ENCODE data around the gene CBY1.

Gene CBY1

GRCh38 chr22:38649841-38650522 lies 6.5 kb upstream of the CBY1 start:
- in situ Hi-C loops (cut with MboI; ENCODE audit: low sequenced_read_pairs), result no loop called here

DNA sequence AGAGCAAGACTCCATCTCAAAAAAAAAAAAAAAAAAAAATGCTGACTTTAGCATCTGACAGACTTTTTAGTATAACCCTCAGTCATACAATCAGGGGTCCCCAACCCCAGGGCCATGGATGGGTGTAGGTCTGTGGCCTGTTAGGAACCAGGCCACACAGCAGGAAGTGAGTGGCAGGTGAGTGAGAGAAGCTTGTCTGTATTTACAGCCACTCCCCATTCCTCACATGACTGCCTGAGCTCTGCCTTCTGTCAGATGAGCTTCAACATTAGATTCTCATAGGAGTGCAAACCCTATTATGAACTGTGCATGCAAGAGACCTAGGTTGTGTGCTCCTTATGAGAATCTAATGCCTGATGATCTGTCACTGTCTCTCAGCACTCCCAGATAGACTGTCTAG lies 3.6 kb upstream of the CBY1 start:
- in situ Hi-C loops (cut with MboI; ENCODE audit: low sequenced_read_pairs), result no loop called here

DNA sequence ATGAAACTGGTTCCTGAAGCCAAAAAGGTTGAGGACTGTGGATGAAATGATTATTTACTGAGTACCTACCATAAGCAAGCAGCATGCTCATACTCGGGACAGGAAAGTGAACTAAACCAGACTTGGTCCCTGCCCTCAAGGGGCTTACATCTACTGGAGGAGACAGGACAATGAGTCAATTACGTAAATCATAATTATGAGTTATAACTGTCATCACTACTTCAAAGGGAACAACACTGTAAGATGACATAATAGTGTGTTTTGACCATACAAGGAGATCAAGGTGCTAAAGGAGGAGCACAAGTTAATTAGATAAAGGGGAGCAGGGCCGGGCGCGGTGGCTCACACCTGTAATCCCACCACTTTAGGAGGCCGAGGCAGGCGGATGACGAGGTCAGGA lies 2.7 kb upstream of the CBY1 start:
- in situ Hi-C loops (cut with MboI; ENCODE audit: low sequenced_read_pairs), result no loop called here

GRCh38 chr22:38655519-38656255 lies 751 bp upstream of the CBY1 start:
- in situ Hi-C loops (cut with MboI; ENCODE audit: low sequenced_read_pairs), result no loop called here

- in situ Hi-C loops (cut with MboI; ENCODE audit: low sequenced_read_pairs), result no loop called here
These were observed 839 bp downstream of the CBY1 start for GRCh38 chr22:38657045-38657909.

DNA sequence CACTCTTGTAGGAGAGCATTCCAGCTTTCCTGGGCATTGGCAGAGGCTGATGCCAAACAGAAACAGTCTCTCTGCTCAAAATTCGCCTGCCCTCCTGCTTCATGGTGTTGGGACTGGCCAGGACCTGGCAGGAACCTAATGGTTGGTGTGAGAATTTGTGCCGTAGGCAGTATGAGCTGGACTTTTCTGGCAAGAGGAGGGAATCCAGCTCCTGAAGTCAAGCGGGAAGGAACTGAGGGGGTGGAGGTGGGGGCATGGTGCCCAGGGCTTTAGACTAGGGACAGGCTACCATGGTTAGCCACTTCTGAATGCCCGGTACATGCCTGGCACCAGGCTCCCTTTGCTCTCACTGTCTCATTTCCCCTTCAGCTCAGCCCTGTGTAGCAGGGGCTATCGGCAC lies 18.4 kb downstream of the CBY1 start:
- in situ Hi-C loops (cut with MboI; ENCODE audit: low sequenced_read_pairs), result no loop called here

- in situ Hi-C loops (cut with MboI; ENCODE audit: low sequenced_read_pairs), result no loop called here
These were observed 19.4 kb downstream of the CBY1 start for GRCh38 chr22:38675833-38676232.

DNA sequence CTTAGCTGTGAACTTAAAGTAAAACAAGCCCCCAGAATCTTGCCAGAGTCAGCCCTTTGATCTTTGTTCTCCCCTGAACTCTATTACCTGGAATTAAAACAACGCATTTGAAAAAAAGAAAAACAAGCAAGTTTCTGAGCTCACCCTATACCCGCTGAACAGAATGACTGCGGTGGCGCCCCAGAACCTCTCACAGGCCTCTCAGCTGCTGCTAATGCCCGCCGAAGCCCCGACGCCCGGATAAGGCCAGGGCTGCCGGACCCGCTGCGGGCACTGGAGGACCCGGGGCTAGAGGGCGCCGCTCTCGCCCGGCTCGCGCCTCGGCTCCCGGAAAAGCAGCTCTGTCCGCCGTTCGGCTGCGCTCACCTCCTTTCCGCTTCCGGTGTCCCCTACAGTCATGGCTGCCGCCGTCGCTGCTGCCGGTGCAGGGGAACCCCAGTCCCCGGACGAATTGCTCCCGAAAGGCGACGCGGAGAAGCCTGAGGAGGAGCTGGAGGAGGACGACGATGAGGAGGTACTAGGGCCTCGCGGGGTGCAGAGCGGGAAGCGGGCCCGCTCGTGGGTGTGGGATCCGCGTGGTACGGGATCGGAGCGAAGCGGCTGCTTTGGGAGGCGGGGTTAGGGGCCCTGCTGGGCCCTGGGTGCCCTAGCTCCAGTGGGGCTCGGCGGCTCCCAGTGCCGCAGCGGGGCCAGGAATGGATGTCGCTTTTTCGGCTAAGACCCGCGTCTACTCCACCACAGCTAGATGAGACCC lies 25.3 kb downstream of the CBY1 start, which contains the start of gene TOMM22:
TOMM22 (plus strand) TSS at position 376 of the 754 bp plus-strand sequence; CDS start at position 398, 22 bp downstream.
- in situ Hi-C loops (cut with MboI; ENCODE audit: low sequenced_read_pairs), result no loop called here

- in situ Hi-C loops (cut with MboI; ENCODE audit: low sequenced_read_pairs), result no loop called here
These were observed 28.5 kb downstream of the CBY1 start for GRCh38 chr22:38684895-38685294.

DNA sequence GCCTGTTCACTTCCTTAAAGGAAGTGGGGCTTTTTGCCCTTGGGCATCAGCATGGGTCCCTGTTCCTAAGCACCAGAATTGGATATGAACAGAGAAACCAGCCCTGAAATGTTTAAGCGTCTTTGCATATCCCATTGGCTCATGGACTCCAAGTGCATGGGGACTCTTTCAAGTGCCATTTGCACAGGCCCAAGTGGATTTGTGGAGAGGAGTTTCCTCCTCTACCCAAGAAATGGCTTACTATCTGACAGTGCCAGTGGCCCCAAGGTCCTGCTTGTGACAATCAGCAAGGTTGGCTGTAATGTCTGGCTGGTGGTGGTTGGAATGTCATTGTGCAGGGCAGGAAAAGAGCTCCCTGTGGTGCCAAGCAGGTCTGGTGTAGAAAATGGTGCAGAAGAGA lies 29.3 kb downstream of the CBY1 start:
- in situ Hi-C loops (cut with MboI; ENCODE audit: low sequenced_read_pairs), result no loop called here

DNA sequence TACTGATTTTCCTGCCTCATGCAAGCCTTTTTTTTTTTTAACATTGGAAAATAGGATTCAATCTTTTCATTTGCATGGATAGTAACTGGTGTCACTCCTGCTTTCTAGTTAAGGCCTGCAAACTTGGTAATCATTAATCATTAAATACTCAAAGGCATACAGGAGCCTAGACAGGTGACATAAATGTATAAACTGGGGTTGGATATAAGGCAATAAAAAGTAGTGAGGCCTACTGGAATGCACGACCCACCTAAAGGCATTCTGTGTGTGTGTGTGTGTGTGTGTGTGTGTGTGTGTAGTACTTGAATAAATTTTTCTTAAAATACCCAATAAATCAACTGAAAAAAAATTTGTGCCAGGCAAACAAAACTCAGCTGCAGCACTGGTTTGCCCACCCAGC lies 33.2 kb downstream of the CBY1 start:
- in situ Hi-C loops (cut with MboI; ENCODE audit: low sequenced_read_pairs), result no loop called here

DNA sequence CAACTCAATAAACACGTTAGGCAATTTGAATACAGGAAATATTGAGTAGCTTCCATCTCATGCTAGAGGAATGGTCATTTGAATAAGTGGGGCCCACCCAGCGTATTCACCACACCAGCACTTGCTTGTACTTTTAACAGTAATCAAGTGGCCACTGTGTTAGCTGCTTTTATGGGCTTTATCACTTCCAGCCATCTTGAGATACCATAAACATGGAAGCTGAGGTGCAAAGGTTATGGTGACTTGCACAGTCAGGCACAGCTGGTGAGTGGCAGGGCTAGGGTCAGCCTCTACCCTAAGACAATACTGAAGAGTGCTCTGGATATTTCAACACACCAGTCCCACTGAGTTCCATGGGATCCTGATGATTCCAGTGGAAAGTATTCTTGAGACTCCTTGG lies 37.6 kb downstream of the CBY1 start:
- in situ Hi-C loops (cut with MboI; ENCODE audit: low sequenced_read_pairs), result no loop called here

GRCh38 chr22:38694940-38695339 lies 38.5 kb downstream of the CBY1 start:
- in situ Hi-C loops (cut with MboI; ENCODE audit: low sequenced_read_pairs), result no loop called here

- in situ Hi-C loops (cut with MboI; ENCODE audit: low sequenced_read_pairs), result no loop called here
These were observed 40.4 kb downstream of the CBY1 start for GRCh38 chr22:38696606-38697424.

GRCh38 chr22:38697425-38698089 lies 41.1 kb downstream of the CBY1 start:
- in situ Hi-C loops (cut with MboI; ENCODE audit: low sequenced_read_pairs), result no loop called here

GRCh38 chr22:38698407-38699094 lies 42.1 kb downstream of the CBY1 start:
- in situ Hi-C loops (cut with MboI; ENCODE audit: low sequenced_read_pairs), result no loop called here

- in situ Hi-C loops (cut with MboI; ENCODE audit: low sequenced_read_pairs), result no loop called here
These were observed 42.7 kb downstream of the CBY1 start for GRCh38 chr22:38699143-38699542.

- in situ Hi-C loops (cut with MboI; ENCODE audit: low sequenced_read_pairs), result no loop called here
These were observed 43.3 kb downstream of the CBY1 start for GRCh38 chr22:38699784-38700183.

DNA sequence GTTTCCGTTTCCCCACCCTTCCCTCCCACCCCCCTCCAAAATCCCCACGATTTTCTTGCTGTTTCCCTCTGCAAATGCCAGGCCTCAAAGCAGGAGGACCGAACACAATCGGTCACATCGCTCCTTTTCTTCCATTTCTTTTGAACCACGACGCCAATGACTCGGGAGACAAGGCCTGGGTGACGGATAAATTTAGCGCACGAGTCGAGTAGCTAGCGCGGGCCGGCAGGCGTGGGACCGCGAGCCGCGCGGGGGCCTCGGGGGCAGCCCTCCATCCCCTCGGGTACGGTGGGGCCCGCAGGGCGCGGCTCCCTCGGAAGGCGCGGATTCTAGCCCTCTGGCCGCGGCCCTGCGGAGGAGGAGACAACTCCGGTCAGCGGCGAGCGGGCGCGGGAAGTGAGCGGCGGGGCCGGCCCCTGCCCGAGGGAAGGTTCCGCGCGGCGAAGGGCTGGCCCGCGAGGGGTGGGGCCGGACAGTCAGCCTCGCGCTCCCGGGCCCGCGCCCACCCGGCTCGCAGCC lies 43.9 kb downstream of the CBY1 start:
- in situ Hi-C loops (cut with MboI; ENCODE audit: low sequenced_read_pairs), result no loop called here

Data from HL-60/S4 treated with retinoic acid at 250 ng/mL for 4 days and 3 days (cell line).